ENCODE measurements around the gene ADAP2.

- TF ChIP-seq CTCF (IDR thresholded peaks at IDR 0.05 in 2 of 3, conservative IDR thresholded peaks at IDR 0.05 in 1 of 3; ENCODE audit: control insufficient read depth in 2 of 3, extremely low read depth in 1 of 3, insufficient read depth in 1 of 3, low read depth in 3 of 3, low read length in 3 of 3), result no peak
- TF ChIP-seq, protein P1, sequence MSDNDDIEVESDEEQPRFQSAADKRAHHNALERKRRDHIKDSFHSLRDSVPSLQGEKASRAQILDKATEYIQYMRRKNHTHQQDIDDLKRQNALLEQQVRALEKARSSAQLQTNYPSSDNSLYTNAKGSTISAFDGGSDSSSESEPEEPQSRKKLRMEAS (IDR thresholded peaks at IDR 0.05; ENCODE audit: low read depth, low read length), result no peak
- TF ChIP-seq MXI1 (IDR thresholded peaks at IDR 0.05; ENCODE audit: low read depth, low read length), result no peak
- TF ChIP-seq REST (IDR thresholded peaks at IDR 0.05; ENCODE audit: low read depth, low read length), result no peak
- TF ChIP-seq BCL11A (IDR thresholded peaks at IDR 0.05; ENCODE audit: low read depth, low read length), result no peak
- TF ChIP-seq, protein P2, sequence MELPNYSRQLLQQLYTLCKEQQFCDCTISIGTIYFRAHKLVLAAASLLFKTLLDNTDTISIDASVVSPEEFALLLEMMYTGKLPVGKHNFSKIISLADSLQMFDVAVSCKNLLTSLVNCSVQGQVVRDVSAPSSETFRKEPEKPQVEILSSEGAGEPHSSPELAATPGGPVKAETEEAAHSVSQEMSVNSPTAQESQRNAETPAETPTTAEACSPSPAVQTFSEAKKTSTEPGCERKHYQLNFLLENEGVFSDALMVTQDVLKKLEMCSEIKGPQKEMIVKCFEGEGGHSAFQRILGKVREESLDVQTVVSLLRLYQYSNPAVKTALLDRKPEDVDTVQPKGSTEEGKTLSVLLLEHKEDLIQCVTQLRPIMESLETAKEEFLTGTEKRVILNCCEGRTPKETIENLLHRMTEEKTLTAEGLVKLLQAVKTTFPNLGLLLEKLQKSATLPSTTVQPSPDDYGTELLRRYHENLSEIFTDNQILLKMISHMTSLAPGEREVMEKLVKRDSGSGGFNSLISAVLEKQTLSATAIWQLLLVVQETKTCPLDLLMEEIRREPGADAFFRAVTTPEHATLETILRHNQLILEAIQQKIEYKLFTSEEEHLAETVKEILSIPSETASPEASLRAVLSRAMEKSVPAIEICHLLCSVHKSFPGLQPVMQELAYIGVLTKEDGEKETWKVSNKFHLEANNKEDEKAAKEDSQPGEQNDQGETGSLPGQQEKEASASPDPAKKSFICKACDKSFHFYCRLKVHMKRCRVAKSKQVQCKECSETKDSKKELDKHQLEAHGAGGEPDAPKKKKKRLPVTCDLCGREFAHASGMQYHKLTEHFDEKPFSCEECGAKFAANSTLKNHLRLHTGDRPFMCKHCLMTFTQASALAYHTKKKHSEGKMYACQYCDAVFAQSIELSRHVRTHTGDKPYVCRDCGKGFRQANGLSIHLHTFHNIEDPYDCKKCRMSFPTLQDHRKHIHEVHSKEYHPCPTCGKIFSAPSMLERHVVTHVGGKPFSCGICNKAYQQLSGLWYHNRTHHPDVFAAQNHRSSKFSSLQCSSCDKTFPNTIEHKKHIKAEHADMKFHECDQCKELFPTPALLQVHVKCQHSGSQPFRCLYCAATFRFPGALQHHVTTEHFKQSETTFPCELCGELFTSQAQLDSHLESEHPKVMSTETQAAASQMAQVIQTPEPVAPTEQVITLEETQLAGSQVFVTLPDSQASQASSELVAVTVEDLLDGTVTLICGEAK (IDR thresholded peaks at IDR 0.05; ENCODE audit: borderline replicate concordance), result no peak
- no peak for TF ChIP-seq PBX3 (IDR thresholded peaks at IDR 0.05; ENCODE audit: insufficient replicate concordance, low read depth, low read length)
- TF ChIP-seq RAD21 (IDR thresholded peaks at IDR 0.05; ENCODE audit: insufficient read depth, low read depth, low read length), result 0 out of 2 replicates have a peak, but pooled peaks have one; percentile 2
- no peak for TF ChIP-seq CREB1 (IDR thresholded peaks at IDR 0.05; ENCODE audit: low read depth)
- no peak for TF ChIP-seq POLR2A (IDR thresholded peaks at IDR 0.05; ENCODE audit: low read depth, low read length)
- TF ChIP-seq POLR2AphosphoS2 (IDR thresholded peaks at IDR 0.05; ENCODE audit: low read depth, low read length), result no peak
Observed at GRCh38 chr17:30981531-30982519, 60.1 kb downstream of the ADAP2 start.

All from GM12878 (cell line).